Measurements from ENCODE around the gene FBXO3.
A peak's percentile ranks its signal among the peaks of the same experiment; 100 is the strongest.

FBXO3 gene

DNA sequence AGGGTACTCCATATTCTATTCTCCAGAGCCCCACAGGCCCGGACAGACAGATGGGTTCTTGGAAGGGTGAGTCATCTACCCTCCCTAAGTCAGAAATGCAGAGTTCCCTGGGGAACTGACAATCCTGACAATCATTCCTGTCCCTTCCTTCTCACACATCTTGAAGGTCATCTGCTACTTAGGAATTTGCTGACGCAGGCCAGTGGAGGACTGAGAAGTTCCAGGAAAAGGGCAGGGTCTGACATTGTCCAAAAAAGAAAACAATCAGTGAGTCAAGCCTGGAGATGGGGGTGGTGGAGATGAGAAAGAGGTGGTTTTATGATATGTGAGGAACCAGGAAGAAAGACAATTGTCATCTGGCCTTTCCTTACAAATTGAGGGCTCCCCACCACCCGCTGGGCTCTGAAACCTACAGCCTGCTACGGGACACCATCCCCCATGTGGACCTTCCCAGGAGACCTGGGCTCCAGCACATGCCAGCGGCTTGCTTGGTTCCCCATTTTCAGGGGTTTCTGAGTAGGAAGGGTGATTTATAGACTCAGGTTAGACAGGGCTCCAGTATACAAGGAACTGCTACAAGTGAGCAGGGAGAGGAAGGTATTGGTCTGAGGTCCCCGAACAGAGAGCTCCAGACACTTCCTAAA is 51.0 kb downstream of the FBXO3 start:
- Histone ChIP-seq H3K4me3 (ENCODE audit: low read length) (peak overlapping the region; percentile 50), H3K9ac (ENCODE audit: low read length) (peak overlapping the region; percentile 67), H3K36me3 (ENCODE audit: control insufficient read depth, insufficient read depth, low read length, severe bottlenecking) (peaks cover 38% of the 10 kb centered on the region), H3K27me3 (replicated peaks; ENCODE audit: control insufficient read depth, insufficient read depth, low read length) (no peaks in the 10 kb centered on the region), H3K4me1 (ENCODE audit: control insufficient read depth, insufficient read depth, low read length) (peaks cover 41% of the 10 kb centered on the region), H3K9me3 (ENCODE audit: control insufficient read depth, low read length) (no peaks in the 10 kb centered on the region)
- peak; percentile 79 for DNase-seq (ENCODE audit: low read depth)

DNA sequence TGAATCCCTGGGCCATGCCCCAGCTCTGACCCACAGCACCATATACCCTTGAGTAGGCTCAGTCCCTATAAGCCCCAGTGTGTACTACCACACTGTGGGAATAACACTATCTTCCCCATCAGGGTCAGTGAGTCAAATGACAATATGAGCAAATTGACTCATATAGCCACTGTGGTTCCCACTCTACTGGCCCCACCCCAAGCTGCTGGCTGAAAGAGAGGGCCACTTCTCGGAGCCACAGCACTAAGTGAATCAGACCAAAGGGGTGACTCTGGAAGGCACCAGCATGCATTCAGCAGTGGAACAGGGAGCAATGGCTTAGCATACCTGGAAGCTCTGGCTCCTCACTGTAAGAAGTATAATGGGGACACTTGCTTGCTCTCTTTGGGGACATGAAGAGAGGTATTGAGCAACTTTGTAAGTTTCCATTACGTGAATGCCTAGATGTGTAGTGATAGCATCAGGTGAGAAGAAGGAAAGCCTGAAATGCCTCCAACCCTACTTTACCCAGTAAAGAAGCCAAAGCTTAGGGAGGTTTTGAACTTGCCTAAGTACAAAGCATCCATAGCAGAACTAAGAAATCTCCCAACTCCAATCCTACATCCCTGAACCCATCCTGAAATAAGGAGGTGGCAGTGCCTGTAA is 51.6 kb downstream of the FBXO3 start:
- peaks cover 41% of the 10 kb centered on the region for H3K4me1 ChIP-seq (ENCODE audit: control insufficient read depth, insufficient read depth, low read length)
- peak; percentile 43 for DNase-seq (ENCODE audit: low read depth)
- H3K9me3 ChIP-seq (ENCODE audit: control insufficient read depth, low read length) = no peaks in the 10 kb centered on the region
- H3K4me3 ChIP-seq (ENCODE audit: low read length) = peak overlapping the region; percentile 12
- H3K27me3 ChIP-seq (replicated peaks; ENCODE audit: control insufficient read depth, insufficient read depth, low read length) = no peaks in the 10 kb centered on the region
- H3K36me3 ChIP-seq (ENCODE audit: control insufficient read depth, insufficient read depth, low read length, severe bottlenecking) = peaks cover 44% of the 10 kb centered on the region
- peak overlapping the region; percentile 61 for H3K9ac ChIP-seq (ENCODE audit: low read length)

DNA sequence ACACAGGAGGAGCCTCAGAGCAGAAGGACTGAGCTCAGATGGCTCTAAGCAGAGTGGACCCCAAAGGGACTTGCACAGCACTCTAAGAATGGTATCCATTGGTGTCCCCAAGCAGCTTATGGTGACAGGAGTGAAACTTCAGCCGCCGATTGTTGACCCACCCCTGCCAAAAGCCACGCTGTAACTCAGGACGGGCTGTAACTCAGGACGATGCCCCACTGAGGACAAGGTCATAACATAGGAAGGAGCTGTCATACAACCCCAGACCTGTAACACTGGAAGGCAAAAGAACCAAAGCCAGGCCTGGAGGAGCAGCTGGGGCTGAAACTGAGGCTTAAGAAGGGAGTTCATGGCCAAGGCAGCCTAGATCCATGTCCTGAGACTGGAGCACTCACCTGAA is 52.3 kb downstream of the FBXO3 start:
- DNase-seq (ENCODE audit: low read depth) = no peak
- H3K9me3 ChIP-seq (ENCODE audit: control insufficient read depth, low read length) = no peaks in the 10 kb centered on the region
- no peak overlapping the region for H3K4me3 ChIP-seq (ENCODE audit: low read length)
- H3K36me3 ChIP-seq (ENCODE audit: control insufficient read depth, insufficient read depth, low read length, severe bottlenecking) = peaks cover 51% of the 10 kb centered on the region
- peak overlapping the region; percentile 61 for H3K9ac ChIP-seq (ENCODE audit: low read length)
- peaks cover 41% of the 10 kb centered on the region for H3K4me1 ChIP-seq (ENCODE audit: control insufficient read depth, insufficient read depth, low read length)
- H3K27me3 ChIP-seq (replicated peaks; ENCODE audit: control insufficient read depth, insufficient read depth, low read length) = no peaks in the 10 kb centered on the region

DNA sequence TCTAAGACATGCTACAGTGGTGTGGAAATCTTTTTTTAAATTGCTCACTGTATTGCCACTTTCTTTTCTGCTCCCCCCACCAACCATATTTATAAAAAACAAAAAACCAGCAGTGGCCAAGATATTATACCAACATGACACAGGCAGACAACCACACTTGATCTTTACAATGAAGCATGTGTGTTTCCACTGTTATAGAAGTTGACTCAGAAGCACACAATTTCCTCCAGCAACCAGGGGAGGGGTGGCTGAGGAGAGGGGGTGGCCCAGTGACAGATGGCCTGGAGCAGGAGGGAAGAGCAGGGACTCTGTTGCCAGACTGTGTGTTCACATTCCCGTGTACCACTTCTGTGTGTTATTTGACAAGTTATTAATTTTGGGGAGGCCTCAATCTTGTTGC is 52.9 kb downstream of the FBXO3 start:
- peaks cover 45% of the 10 kb centered on the region for H3K4me1 ChIP-seq (ENCODE audit: control insufficient read depth, insufficient read depth, low read length)

DNA sequence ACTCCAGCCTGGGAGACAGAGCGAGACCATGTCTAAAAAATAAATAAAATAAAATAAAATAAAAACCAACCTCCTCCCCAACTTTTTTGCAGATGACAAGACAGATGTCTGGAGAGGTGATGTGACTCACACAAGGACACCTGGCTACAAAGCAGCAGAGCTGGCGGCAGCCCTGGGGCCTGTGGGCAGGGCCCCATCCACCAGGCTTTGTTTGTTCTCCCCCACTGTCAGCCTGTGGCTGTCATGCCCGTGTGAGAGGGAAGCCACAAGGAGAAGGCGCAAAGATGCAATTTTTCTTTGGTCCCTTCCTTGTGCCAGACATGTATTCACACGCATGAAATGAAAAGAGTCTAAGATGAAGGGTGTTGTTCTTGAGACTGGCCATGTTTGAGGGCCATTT is 54.7 kb downstream of the FBXO3 start:
- H3K9ac ChIP-seq (ENCODE audit: low read length) = no peak overlapping the region
- H3K27me3 ChIP-seq (replicated peaks; ENCODE audit: control insufficient read depth, insufficient read depth, low read length) = no peaks in the 10 kb centered on the region
- H3K4me1 ChIP-seq (ENCODE audit: control insufficient read depth, insufficient read depth, low read length) = peaks cover 51% of the 10 kb centered on the region
- peaks cover 67% of the 10 kb centered on the region for H3K36me3 ChIP-seq (ENCODE audit: control insufficient read depth, insufficient read depth, low read length, severe bottlenecking)
- no peak for DNase-seq (ENCODE audit: low read depth)
- H3K9me3 ChIP-seq (ENCODE audit: control insufficient read depth, low read length) = no peaks in the 10 kb centered on the region
- H3K4me3 ChIP-seq (ENCODE audit: low read length) = no peak overlapping the region

More for the DNA sequence above, 52.9 kb downstream of the FBXO3 start:
- Histone ChIP-seq H3K27me3 (replicated peaks; ENCODE audit: control insufficient read depth, insufficient read depth, low read length) (no peaks in the 10 kb centered on the region), H3K9ac (ENCODE audit: low read length) (peak overlapping the region; percentile 17), H3K4me3 (ENCODE audit: low read length) (no peak overlapping the region), H3K36me3 (ENCODE audit: control insufficient read depth, insufficient read depth, low read length, severe bottlenecking) (peaks cover 56% of the 10 kb centered on the region), H3K9me3 (ENCODE audit: control insufficient read depth, low read length) (no peaks in the 10 kb centered on the region)
- DNase-seq (ENCODE audit: low read depth) = peak; percentile 45

DNA sequence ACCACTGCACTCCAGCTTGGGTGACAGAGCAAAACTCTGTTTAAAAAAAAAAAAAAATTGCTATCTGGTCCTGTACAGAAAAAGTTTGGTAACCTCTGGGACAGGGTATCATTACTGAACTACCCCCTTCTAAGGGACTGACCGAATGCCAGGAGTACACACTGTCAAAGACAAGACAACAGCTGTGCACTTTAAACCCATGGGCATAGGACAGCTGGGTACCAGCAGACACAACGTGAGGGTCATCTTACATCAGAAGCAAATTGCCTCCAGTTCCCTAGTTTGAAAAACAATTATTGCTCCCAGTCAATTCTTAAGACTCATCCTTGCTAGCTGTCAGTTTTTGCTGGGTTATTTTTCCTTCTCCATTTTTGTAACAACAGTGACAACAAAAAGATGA is 55.9 kb downstream of the FBXO3 start:
- peaks cover 40% of the 10 kb centered on the region for H3K4me1 ChIP-seq (ENCODE audit: control insufficient read depth, insufficient read depth, low read length)
- H3K27me3 ChIP-seq (replicated peaks; ENCODE audit: control insufficient read depth, insufficient read depth, low read length) = no peaks in the 10 kb centered on the region
- H3K4me3 ChIP-seq (ENCODE audit: low read length) = no peak overlapping the region
- H3K9me3 ChIP-seq (ENCODE audit: control insufficient read depth, low read length) = no peaks in the 10 kb centered on the region
- no peak for DNase-seq (ENCODE audit: low read depth)
- peaks cover 77% of the 10 kb centered on the region for H3K36me3 ChIP-seq (ENCODE audit: control insufficient read depth, insufficient read depth, low read length, severe bottlenecking)
- no peak overlapping the region for H3K9ac ChIP-seq (ENCODE audit: low read length)

DNA sequence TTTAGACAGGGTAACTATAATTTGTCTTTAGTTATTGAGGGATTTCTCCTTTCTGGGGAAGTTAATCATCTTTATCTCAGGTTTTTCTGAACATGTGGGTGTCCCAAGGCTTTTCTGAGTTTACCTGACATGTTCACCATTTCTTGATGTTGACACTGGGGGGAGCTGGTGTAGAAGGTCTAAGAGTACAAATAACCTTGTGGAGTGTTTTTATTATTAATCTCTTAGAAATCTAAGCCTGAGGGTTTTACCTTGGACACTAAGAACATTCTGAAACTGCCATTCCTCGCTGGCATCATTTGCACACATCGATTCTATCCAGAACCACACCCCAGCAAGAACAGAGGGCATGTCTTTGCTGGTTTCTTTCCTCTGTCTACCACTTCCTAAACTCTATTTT is 58.1 kb downstream of the FBXO3 start:
- peaks cover 18% of the 10 kb centered on the region for H3K4me1 ChIP-seq (ENCODE audit: control insufficient read depth, insufficient read depth, low read length)
- H3K9me3 ChIP-seq (ENCODE audit: control insufficient read depth, low read length) = no peaks in the 10 kb centered on the region
- peaks cover 87% of the 10 kb centered on the region for H3K36me3 ChIP-seq (ENCODE audit: control insufficient read depth, insufficient read depth, low read length, severe bottlenecking)
- no peak overlapping the region for H3K4me3 ChIP-seq (ENCODE audit: low read length)
- H3K27me3 ChIP-seq (replicated peaks; ENCODE audit: control insufficient read depth, insufficient read depth, low read length) = no peaks in the 10 kb centered on the region
- H3K9ac ChIP-seq (ENCODE audit: low read length) = no peak overlapping the region
- peak; percentile 50 for DNase-seq (ENCODE audit: low read depth)

DNA sequence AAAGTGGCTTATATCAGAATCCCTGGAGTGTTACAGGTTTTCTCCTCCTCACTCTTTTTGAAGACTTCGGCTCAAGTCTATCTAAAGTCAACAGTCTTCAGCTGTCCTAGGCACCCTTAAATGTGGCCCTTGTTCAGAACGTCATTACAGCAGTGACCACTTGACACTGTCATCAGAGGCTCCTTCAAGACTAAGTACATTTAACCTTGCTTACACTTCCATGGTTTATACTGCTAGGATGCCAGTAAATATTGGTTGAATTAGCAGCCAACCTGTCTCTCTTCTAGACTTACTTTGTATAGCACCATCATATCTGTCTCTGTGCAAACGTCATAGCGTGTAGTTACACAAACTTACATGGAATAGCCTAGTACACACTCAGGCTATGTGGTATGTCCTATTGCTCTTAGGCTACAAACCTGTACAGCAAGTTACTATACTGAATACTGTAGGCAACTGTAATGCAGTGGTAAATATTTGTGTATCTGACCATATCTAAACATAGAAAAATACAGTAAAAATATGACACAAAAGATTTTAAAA is 60.4 kb downstream of the FBXO3 start:
- Histone ChIP-seq H3K4me3 (ENCODE audit: low read length) (no peak overlapping the region), H3K27me3 (replicated peaks; ENCODE audit: control insufficient read depth, insufficient read depth, low read length) (no peaks in the 10 kb centered on the region), H3K4me1 (ENCODE audit: control insufficient read depth, insufficient read depth, low read length) (peaks cover 15% of the 10 kb centered on the region), H3K36me3 (ENCODE audit: control insufficient read depth, insufficient read depth, low read length, severe bottlenecking) (peaks cover 88% of the 10 kb centered on the region), H3K9ac (ENCODE audit: low read length) (no peak overlapping the region), H3K9me3 (ENCODE audit: control insufficient read depth, low read length) (no peaks in the 10 kb centered on the region)
- DNase-seq (ENCODE audit: low read depth) = no peak

DNA sequence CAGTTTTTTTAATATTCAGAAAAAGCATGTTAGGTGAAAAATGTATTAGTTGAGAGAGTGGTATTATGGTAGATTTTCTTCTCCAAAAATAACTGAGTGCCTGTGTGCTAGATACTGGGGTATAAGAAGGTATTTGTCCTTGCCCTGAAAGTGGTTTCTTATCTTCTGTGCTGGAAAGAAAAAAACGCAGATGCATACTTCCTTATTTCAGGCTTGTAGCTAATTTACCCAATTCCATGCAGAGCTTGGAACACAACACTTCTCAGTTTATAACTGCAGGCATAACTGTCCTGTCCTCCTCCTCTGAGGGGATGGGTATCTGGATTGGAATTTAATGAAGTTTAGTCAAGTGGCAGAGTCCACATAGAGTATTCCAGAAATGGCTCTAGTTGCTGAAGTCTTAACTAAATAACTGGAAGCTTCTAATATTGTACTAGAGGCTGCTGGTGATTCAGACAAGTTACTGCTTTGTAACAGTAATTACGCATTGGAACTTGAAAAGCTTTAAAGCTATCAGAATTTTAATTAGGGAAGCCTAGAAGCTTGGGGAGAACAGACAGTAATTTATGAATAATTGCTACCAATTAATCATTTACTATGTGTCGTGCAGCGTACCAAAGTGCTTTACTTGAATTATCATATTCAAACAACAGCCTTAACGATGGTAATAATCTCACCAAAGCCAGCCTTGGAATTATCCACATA is 61.0 kb downstream of the FBXO3 start:
- Histone ChIP-seq H3K27me3 (replicated peaks; ENCODE audit: control insufficient read depth, insufficient read depth, low read length) (no peaks in the 10 kb centered on the region), H3K9ac (ENCODE audit: low read length) (no peak overlapping the region), H3K36me3 (ENCODE audit: control insufficient read depth, insufficient read depth, low read length, severe bottlenecking) (peaks cover 87% of the 10 kb centered on the region), H3K4me1 (ENCODE audit: control insufficient read depth, insufficient read depth, low read length) (peaks cover 15% of the 10 kb centered on the region), H3K4me3 (ENCODE audit: low read length) (no peak overlapping the region), H3K9me3 (ENCODE audit: control insufficient read depth, low read length) (no peaks in the 10 kb centered on the region)
- DNase-seq (ENCODE audit: low read depth) = no peak

DNA sequence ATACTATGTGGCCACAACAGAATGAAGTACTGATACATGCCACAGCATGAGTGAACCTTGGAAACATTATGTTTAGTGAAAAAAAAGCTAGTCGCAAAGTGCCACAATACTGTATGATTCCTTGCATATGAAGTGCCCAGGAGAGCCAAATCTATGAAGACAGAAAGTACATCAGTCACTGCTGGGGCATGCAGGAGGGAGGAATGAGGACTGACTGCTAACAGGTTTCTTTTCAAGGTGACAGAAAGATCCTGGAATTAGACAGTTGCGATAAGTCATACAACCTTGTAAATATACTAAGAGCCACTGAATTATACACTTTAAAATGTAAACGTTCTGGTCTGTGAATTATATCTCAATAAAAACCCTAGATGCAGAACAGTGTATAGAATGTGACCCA is 61.9 kb downstream of the FBXO3 start:
- Histone ChIP-seq H3K4me1 (ENCODE audit: control insufficient read depth, insufficient read depth, low read length) (peaks cover 16% of the 10 kb centered on the region), H3K9ac (ENCODE audit: low read length) (no peak overlapping the region), H3K27me3 (replicated peaks; ENCODE audit: control insufficient read depth, insufficient read depth, low read length) (no peaks in the 10 kb centered on the region), H3K9me3 (ENCODE audit: control insufficient read depth, low read length) (no peaks in the 10 kb centered on the region), H3K4me3 (ENCODE audit: low read length) (no peak overlapping the region), H3K36me3 (ENCODE audit: control insufficient read depth, insufficient read depth, low read length, severe bottlenecking) (peaks cover 86% of the 10 kb centered on the region)
- DNase-seq (ENCODE audit: low read depth) = no peak

DNA sequence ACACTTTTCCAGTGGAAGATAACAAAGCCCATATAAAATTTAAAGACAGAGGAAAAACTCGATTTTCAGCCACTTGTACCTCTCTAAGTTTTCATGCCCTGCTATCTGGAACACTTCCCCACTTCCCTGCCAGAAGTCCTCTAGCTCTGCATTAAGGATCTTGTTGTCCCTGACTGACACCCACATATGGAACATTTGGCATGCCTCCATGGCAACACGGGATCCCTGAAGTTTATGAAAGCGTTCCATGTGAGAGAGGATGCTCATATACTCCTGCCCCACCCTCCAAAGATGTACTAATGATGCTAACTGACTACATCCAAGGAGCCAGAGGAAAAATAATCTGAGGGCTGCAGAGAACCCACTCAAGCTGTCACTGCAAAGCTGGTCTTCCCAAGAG is 64.9 kb downstream of the FBXO3 start:
- H3K27me3 ChIP-seq (replicated peaks; ENCODE audit: control insufficient read depth, insufficient read depth, low read length) = no peaks in the 10 kb centered on the region
- H3K9me3 ChIP-seq (ENCODE audit: control insufficient read depth, low read length) = no peaks in the 10 kb centered on the region
- H3K4me1 ChIP-seq (ENCODE audit: control insufficient read depth, insufficient read depth, low read length) = peaks cover 19% of the 10 kb centered on the region
- no peak for DNase-seq (ENCODE audit: low read depth)
- H3K9ac ChIP-seq (ENCODE audit: low read length) = no peak overlapping the region
- H3K4me3 ChIP-seq (ENCODE audit: low read length) = no peak overlapping the region
- peaks cover 83% of the 10 kb centered on the region for H3K36me3 ChIP-seq (ENCODE audit: control insufficient read depth, insufficient read depth, low read length, severe bottlenecking)
